Liver (tissue), 9 donors: ENCODE data around the gene UNC5A. TPM values are rescaled to one million over a fixed set of nuclear protein-coding genes. Genes with fewer than 3 reads are reported as not detected.
A peak's percentile ranks its signal among the peaks of the same experiment; 100 is the strongest.

ENCODE experiments used
- DNase-seq: peaks from one replicate; pipeline ENCODE4 v3.0.0-alpha.2; 2017; ENCODE audit warnings: low spot score
- H3K27ac ChIP-seq, 2 donors: one replicate each; pipeline ENCODE4 v1.7.0; 2013; ENCODE audit warnings: inconsistent platforms in 2 of 2, low read length in 2 of 2, control low read depth in 1 of 2, low read depth in 1 of 2, mild to moderate bottlenecking in 1 of 2
- H3K27me3 ChIP-seq, 4 donors: one replicate each; pipeline versions ENCODE4 v1.6.1 to v1.7.0; 2013; ENCODE audit warnings: low read length in 3 of 4, inconsistent platforms in 1 of 4, mild to moderate bottlenecking in 1 of 4, moderate library complexity in 1 of 4; ENCODE audit not compliant: control insufficient read depth in 4 of 4, insufficient read depth in 4 of 4
- H3K36me3 ChIP-seq, 4 donors: one replicate each; pipeline versions ENCODE4 v1.6.1 to v1.7.0; 2013; ENCODE audit warnings: low read length in 3 of 4, mild to moderate bottlenecking in 3 of 4, low read depth in 1 of 4, moderate library complexity in 1 of 4; ENCODE audit not compliant: control insufficient read depth in 4 of 4, insufficient read depth in 3 of 4
- H3K4me1 ChIP-seq, 4 donors: one replicate each; pipeline versions ENCODE4 v1.6.1 to v1.7.0; 2013; ENCODE audit warnings: low read length in 3 of 4, mild to moderate bottlenecking in 3 of 4, moderate library complexity in 1 of 4; ENCODE audit not compliant: control insufficient read depth in 4 of 4, insufficient read depth in 4 of 4
- H3K4me3 ChIP-seq, 3 donors: one replicate each; pipeline versions ENCODE4 v1.6.1 to v1.7.0; 2013; ENCODE audit warnings: low read length in 3 of 3, control low read depth in 1 of 3, low read depth in 1 of 3, mild to moderate bottlenecking in 1 of 3
- H3K9ac ChIP-seq, 2 donors: one replicate each; pipeline ENCODE4 v1.7.0; 2013; ENCODE audit warnings: low read length in 2 of 2, mild to moderate bottlenecking in 2 of 2, moderate library complexity in 2 of 2, control low read depth in 1 of 2, low read depth in 1 of 2
- H3K9me3 ChIP-seq, 4 donors: one replicate each; pipeline versions ENCODE4 v1.6.1 to v1.7.0; 2013; ENCODE audit warnings: low read length in 3 of 4; ENCODE audit not compliant: control insufficient read depth in 4 of 4
- FOXA1 ChIP-seq: IDR thresholded peaks from 2 replicates; pipeline ENCODE4 v1.6.1; 2016; ENCODE audit warnings: antibody characterized with exemption
- FOXA2 ChIP-seq: IDR thresholded peaks from 2 replicates; pipeline ENCODE4 v1.6.1; 2016; ENCODE audit warnings: antibody characterized with exemption
- HNF4G ChIP-seq: IDR thresholded peaks from 2 replicates; pipeline ENCODE4 v1.6.1; 2016; ENCODE audit warnings: antibody characterized with exemption
- NR2F2 ChIP-seq: IDR thresholded peaks from 2 replicates; pipeline ENCODE4 v1.6.1; 2016; ENCODE audit warnings: antibody characterized with exemption
- RAD21 ChIP-seq, 2 donors: IDR thresholded peaks; 2 replicates each; pipeline ENCODE4 v1.6.1; 2016; ENCODE audit warnings: antibody characterized with exemption in 2 of 2, mild to moderate bottlenecking in 2 of 2
- SP1 ChIP-seq: IDR thresholded peaks from 2 replicates; pipeline ENCODE4 v1.6.1; 2018; ENCODE audit warnings: antibody characterized with exemption, mild to moderate bottlenecking
- TAF1 ChIP-seq: conservative IDR thresholded peaks from 2 replicates; pipeline ENCODE4 v1.6.1; 2016; ENCODE audit warnings: antibody characterized with exemption, mild to moderate bottlenecking
- WGBS: extraction: QIAGEN DNeasy Blood & Tissue Kit; methylation state at CpG from one replicate; pipeline ENCODE4 v1.1.7; 2013; 5-methylcytosine and 5-hydroxymethylcytosine counted together
- polyA plus RNA-seq, 2 donors: library from polyadenylated mRNA; stranded (reverse) in 1 of 2; unstranded in 1 of 2; fragments of 200-250 nt in 1 of 2; fragments of >200 nt in 1 of 2; fragmentation: Nextera tagmentation in 1 of 2; extraction: Ambion mirVana in 1 of 2; gene quantifications; one replicate each; pipeline versions ENCODE4 v1.2.1 to v1.2.3, GENCODE V29; 2013 to 2015
- total RNA-seq, 2 donors: library from RNA; depleted of rRNA; stranded (reverse); fragments of >200 nt; gene quantifications; one replicate each; pipeline ENCODE4 v1.2.3, GENCODE V29; 2014
- TF ChIP-seq, protein P1 (sequence below): IDR thresholded peaks from 2 replicates; pipeline ENCODE4 v1.6.1; 2016; ENCODE audit warnings: antibody characterized with exemption
- TF ChIP-seq, protein P2 (sequence below): IDR thresholded peaks from 2 replicates; pipeline ENCODE4 v1.6.1; 2016; ENCODE audit warnings: antibody characterized with exemption, mild to moderate bottlenecking
- donor health status: healthy.
- donor health status: healthy.
- donor health status: healthy.
- donor health status: healthy.
- donor health status: healthy.

The UNC5A gene
- total and polyA plus RNA-seq, 4 donors: under 0.01 to 0.07 (median 0.03) TPM; not detected in 1

- Histone ChIP-seq H3K9me3 (no peaks in the 10 kb centered on the region), H3K27me3 (peaks cover 0 to 4% (median 0%) of the 10 kb centered on the region in 4 donors), H3K4me1 (no peaks in the 10 kb centered on the region), H3K27ac (no peak overlapping the region), H3K4me3 (no peak overlapping the region), H3K36me3 (no peaks in the 10 kb centered on the region), H3K9ac (no peak overlapping the region)
- WGBS: 58% methylated on average over 24 of the region's 24 CpGs
- TF ChIP-seq, protein P1, sequence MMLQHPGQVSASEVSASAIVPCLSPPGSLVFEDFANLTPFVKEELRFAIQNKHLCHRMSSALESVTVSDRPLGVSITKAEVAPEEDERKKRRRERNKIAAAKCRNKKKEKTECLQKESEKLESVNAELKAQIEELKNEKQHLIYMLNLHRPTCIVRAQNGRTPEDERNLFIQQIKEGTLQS: no peak
- TF ChIP-seq NR2F2 (no peak), SP1 (no peak), FOXA1 (no peak), TAF1 (no peak), FOXA2 (no peak), HNF4G (no peak), RAD21 (IDR thresholded peaks at IDR 0.05) (no peak)
- no peak for DNase-seq
These were observed 7.1 kb upstream of the UNC5A start for GRCh38 chr5:176803068-176803942.

DNA sequence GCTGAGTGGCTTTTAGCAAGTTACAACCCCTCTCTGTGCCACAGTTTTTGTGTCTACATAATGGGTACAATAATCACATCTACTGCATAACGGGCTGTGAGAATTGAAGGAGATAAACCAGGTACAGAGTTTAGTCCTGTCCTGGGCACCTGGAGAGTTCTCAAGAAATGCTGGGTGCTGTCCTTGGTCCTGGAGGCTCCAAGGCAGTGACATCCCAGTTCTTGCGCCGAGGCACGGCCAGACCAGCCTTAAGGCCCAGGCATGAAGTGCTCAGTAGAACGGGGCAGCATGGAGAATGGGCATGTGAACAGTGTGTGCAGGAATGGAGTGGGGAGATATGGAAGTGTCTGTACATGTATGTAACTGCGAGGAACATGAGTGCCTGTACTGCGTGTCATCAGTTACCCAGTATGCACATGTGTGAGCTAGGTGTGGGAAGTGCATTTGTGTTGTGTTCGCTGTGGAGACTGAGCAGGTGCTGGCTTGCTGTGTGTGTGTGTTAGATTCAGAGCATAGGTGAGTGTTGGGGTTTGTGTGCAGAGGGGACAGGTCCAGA, 6.3 kb upstream of the UNC5A start:
- Histone ChIP-seq H3K9ac (no peak overlapping the region), H3K4me1 (no peaks in the 10 kb centered on the region), H3K4me3 (no peak overlapping the region), H3K27me3 (peaks cover 0 to 5% (median 0%) of the 10 kb centered on the region in 4 donors), H3K27ac (no peak overlapping the region), H3K36me3 (no peaks in the 10 kb centered on the region), H3K9me3 (no peaks in the 10 kb centered on the region)
- no peak for TF ChIP-seq SP1
- TF ChIP-seq, protein P2, sequence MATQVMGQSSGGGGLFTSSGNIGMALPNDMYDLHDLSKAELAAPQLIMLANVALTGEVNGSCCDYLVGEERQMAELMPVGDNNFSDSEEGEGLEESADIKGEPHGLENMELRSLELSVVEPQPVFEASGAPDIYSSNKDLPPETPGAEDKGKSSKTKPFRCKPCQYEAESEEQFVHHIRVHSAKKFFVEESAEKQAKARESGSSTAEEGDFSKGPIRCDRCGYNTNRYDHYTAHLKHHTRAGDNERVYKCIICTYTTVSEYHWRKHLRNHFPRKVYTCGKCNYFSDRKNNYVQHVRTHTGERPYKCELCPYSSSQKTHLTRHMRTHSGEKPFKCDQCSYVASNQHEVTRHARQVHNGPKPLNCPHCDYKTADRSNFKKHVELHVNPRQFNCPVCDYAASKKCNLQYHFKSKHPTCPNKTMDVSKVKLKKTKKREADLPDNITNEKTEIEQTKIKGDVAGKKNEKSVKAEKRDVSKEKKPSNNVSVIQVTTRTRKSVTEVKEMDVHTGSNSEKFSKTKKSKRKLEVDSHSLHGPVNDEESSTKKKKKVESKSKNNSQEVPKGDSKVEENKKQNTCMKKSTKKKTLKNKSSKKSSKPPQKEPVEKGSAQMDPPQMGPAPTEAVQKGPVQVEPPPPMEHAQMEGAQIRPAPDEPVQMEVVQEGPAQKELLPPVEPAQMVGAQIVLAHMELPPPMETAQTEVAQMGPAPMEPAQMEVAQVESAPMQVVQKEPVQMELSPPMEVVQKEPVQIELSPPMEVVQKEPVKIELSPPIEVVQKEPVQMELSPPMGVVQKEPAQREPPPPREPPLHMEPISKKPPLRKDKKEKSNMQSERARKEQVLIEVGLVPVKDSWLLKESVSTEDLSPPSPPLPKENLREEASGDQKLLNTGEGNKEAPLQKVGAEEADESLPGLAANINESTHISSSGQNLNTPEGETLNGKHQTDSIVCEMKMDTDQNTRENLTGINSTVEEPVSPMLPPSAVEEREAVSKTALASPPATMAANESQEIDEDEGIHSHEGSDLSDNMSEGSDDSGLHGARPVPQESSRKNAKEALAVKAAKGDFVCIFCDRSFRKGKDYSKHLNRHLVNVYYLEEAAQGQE: peak; percentile 96
- no peak for TF ChIP-seq FOXA2
- DNase-seq: no peak
- 46% methylated on average over 8 of the region's 8 CpGs for WGBS

DNA sequence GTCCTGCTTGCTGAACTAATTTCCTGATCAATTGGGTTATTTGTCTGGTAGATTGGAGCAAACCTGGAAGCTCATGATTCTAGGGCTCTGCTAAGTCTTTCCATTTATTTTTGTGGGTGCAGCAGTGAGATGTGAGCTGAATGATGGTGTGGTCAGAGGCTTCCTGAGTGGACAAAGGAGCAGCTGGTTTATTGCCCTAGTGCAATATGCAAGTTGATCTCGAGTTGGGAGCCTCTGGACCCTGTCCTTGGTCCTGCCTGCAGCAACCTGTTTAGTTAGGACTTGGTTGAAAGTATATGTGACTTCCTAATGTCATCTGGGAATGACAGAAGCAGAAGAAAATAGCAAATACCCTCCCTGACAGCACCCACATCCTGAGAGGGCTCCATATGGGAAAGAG, 4.2 kb upstream of the UNC5A start:
- WGBS: 0% methylated on average over 1 of the region's 1 CpG
- H3K27me3 ChIP-seq: peaks cover 0 to 11% (median 4%) of the 10 kb centered on the region in 4 donors
- TF ChIP-seq, protein P2: peak; percentile 77
- TF ChIP-seq HNF4G: no peak

More for the DNA sequence above, 4.2 kb upstream of the UNC5A start:
- H3K27ac ChIP-seq: no peak overlapping the region
- peaks cover 7 to 18% (median 12%) of the 10 kb centered on the region in 4 donors for H3K4me1 ChIP-seq
- no peak overlapping the region for H3K9ac ChIP-seq
- no peak for DNase-seq
- no peak overlapping the region for H3K4me3 ChIP-seq
- H3K9me3 ChIP-seq: no peaks in the 10 kb centered on the region
- H3K36me3 ChIP-seq: no peaks in the 10 kb centered on the region
